ENCODE measurements around the gene TRABD2A. TPM values are rescaled to one million over a fixed set of nuclear protein-coding genes. Genes with fewer than 3 reads are reported as not detected.

TRABD2A gene
- total RNA-seq, 1 donor from 2014 or later = 1.0 TPM

DNA sequence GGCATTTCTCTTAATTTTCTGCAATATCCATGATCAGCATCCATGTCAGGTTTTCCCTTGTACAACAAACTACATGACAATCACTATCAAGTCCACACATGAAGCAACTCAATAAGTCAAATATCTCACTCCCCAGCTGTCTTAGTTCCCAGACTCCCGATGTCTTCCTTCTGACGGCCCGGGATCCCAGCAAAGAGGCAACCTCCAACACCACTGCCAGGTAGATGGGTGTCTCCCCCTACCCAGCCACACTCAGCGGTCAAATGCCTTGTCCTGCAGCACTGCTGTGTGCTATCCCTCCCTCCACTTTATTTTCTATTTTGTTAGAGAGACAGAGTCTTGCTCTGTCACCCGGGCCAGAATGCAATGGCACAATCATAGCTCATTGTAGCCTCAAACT is 23.3 kb downstream of the TRABD2A start:
- Histone ChIP-seq H3K4me1 (ENCODE audit: control insufficient read depth in 3 of 3, insufficient read depth in 3 of 3, low read length in 3 of 3) (no peaks in the 10 kb centered on the region), H3K27me3 (ENCODE audit: control insufficient read depth in 3 of 3, insufficient read depth in 3 of 3, low read length in 3 of 3) (peaks cover 0 to 7% (median 6%) of the 10 kb centered on the region in 3 donors), H3K9ac (ENCODE audit: low read depth in 1 of 3, low read length in 3 of 3) (no peak overlapping the region), H3K27ac (ENCODE audit: low read depth, low read length) (no peak overlapping the region), H3K36me3 (ENCODE audit: control insufficient read depth in 3 of 3, insufficient read depth in 3 of 3, low read length in 3 of 3) (no peaks in the 10 kb centered on the region), H3K4me3 (ENCODE audit: low read length in 3 of 3) (no peak overlapping the region), H3K9me3 (ENCODE audit: control insufficient read depth in 3 of 3, low read length in 3 of 3) (no peaks in the 10 kb centered on the region)

DNA sequence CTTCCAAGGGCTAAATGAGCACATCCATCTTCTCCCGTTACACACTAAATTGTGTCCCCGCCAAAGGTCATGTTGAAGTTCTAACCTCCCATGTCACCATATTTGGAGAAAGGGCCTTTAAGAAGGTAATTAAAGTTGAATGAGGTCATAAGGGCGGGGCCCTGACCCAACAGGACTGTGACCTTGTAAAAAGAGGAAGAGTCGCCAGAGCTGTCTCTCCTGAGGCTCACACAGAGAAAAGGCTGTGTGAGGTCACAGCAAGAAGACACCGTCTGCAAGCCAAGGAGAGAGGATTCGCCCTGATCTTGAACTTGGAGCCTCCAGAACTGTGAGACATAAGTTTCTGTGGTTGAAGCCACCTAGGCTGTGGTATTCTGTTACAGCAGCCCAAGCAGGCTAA is 24.1 kb downstream of the TRABD2A start:
- Histone ChIP-seq H3K9ac (ENCODE audit: low read depth in 1 of 3, low read length in 3 of 3) (no peak overlapping the region), H3K4me1 (ENCODE audit: control insufficient read depth in 3 of 3, insufficient read depth in 3 of 3, low read length in 3 of 3) (no peaks in the 10 kb centered on the region), H3K27me3 (ENCODE audit: control insufficient read depth in 3 of 3, insufficient read depth in 3 of 3, low read length in 3 of 3) (peaks cover 0 to 7% (median 6%) of the 10 kb centered on the region in 3 donors), H3K36me3 (ENCODE audit: control insufficient read depth in 3 of 3, insufficient read depth in 3 of 3, low read length in 3 of 3) (no peaks in the 10 kb centered on the region), H3K9me3 (ENCODE audit: control insufficient read depth in 3 of 3, low read length in 3 of 3) (peaks cover 0 to 4% (median 0%) of the 10 kb centered on the region in 3 donors), H3K4me3 (ENCODE audit: low read length in 3 of 3) (no peak overlapping the region), H3K27ac (ENCODE audit: low read depth, low read length) (no peak overlapping the region)

DNA sequence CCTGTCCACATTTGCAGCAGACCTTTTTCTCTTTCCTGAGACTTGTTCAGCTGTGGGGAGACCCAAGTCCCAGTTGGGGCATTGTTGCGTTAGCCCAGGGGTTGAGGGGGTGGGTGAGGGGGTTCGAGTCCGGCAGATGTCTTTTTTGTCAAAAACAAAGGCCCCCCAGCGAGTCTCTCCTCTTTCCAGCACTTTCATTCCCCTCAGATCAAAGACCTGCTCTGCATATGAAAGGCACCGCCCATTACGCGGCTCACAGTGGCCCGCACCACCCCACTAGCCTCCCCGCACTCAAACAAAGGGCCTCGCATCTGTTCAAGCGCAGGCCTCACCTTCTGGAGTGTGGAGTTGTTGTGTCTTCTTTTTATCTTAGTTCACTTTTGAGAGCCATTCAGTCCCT is 25.2 kb downstream of the TRABD2A start:
- H3K36me3 ChIP-seq (ENCODE audit: control insufficient read depth in 3 of 3, insufficient read depth in 3 of 3, low read length in 3 of 3) = no peaks in the 10 kb centered on the region
- H3K4me1 ChIP-seq (ENCODE audit: control insufficient read depth in 3 of 3, insufficient read depth in 3 of 3, low read length in 3 of 3) = no peaks in the 10 kb centered on the region
- H3K4me3 ChIP-seq (ENCODE audit: low read length in 3 of 3) = no peak overlapping the region
- H3K9ac ChIP-seq (ENCODE audit: low read depth in 1 of 3, low read length in 3 of 3) = no peak overlapping the region
- no peak overlapping the region for H3K27ac ChIP-seq (ENCODE audit: low read depth, low read length)
- H3K9me3 ChIP-seq (ENCODE audit: control insufficient read depth in 3 of 3, low read length in 3 of 3) = peaks cover 0 to 4% (median 0%) of the 10 kb centered on the region in 3 donors
- H3K27me3 ChIP-seq (ENCODE audit: control insufficient read depth in 3 of 3, insufficient read depth in 3 of 3, low read length in 3 of 3) = peaks cover 0 to 7% (median 2%) of the 10 kb centered on the region in 3 donors

DNA sequence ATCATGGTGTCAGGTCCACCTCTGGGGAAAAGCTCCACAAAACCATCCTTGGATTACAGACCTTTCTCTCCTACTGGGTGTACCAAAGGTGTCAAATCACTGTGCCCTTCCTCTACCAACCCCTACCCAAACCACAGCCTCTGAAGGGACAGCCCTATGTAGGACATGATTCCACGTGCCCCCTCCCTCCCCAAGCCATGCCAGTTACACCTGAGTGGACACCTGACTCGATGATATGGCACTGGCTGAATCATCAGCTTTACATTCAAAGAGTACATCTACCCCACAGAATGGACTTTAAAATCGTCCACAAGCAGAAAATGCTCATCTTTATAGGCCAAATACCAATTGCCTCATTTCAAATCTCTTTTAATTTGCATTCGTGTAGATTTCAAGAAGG is 26.0 kb downstream of the TRABD2A start:
- Histone ChIP-seq H3K9me3 (ENCODE audit: control insufficient read depth in 3 of 3, low read length in 3 of 3) (peaks cover 0 to 4% (median 0%) of the 10 kb centered on the region in 3 donors), H3K4me1 (ENCODE audit: control insufficient read depth in 3 of 3, insufficient read depth in 3 of 3, low read length in 3 of 3) (no peaks in the 10 kb centered on the region), H3K27ac (ENCODE audit: low read depth, low read length) (no peak overlapping the region), H3K36me3 (ENCODE audit: control insufficient read depth in 3 of 3, insufficient read depth in 3 of 3, low read length in 3 of 3) (no peaks in the 10 kb centered on the region), H3K4me3 (ENCODE audit: low read length in 3 of 3) (no peak overlapping the region), H3K9ac (ENCODE audit: low read depth in 1 of 3, low read length in 3 of 3) (no peak overlapping the region), H3K27me3 (ENCODE audit: control insufficient read depth in 3 of 3, insufficient read depth in 3 of 3, low read length in 3 of 3) (peaks cover 0 to 7% (median 0%) of the 10 kb centered on the region in 3 donors)

DNA sequence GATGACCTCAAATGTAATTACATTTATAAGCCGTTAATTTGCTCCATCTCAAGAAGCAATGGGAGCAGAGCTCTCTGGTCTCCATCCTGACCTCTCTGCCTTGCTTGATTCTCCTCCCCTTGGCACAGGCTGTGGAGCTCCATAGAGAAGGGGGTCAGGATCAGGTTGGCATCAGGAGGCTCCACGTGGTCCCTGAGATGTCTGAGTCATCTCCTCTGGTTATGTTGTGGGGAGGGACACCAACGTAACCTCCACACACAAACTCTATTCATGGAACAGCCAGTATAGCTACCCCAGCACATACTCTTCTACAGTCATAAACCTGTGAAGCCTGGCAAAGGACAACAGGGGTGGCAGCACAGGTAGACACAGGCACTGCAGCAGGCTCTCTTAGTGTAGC is 29.0 kb downstream of the TRABD2A start:
- no peak overlapping the region for H3K4me3 ChIP-seq (ENCODE audit: low read length in 3 of 3)
- peaks cover 0 to 4% (median 0%) of the 10 kb centered on the region in 3 donors for H3K4me1 ChIP-seq (ENCODE audit: control insufficient read depth in 3 of 3, insufficient read depth in 3 of 3, low read length in 3 of 3)
- no peak overlapping the region for H3K9ac ChIP-seq (ENCODE audit: low read depth in 1 of 3, low read length in 3 of 3)
- no peak overlapping the region for H3K27ac ChIP-seq (ENCODE audit: low read depth, low read length)
- no peaks in the 10 kb centered on the region for H3K36me3 ChIP-seq (ENCODE audit: control insufficient read depth in 3 of 3, insufficient read depth in 3 of 3, low read length in 3 of 3)
- peaks cover 0 to 4% (median 0%) of the 10 kb centered on the region in 3 donors for H3K9me3 ChIP-seq (ENCODE audit: control insufficient read depth in 3 of 3, low read length in 3 of 3)
- H3K27me3 ChIP-seq (ENCODE audit: control insufficient read depth in 3 of 3, insufficient read depth in 3 of 3, low read length in 3 of 3) = peaks cover 0 to 3% (median 0%) of the 10 kb centered on the region in 3 donors

DNA sequence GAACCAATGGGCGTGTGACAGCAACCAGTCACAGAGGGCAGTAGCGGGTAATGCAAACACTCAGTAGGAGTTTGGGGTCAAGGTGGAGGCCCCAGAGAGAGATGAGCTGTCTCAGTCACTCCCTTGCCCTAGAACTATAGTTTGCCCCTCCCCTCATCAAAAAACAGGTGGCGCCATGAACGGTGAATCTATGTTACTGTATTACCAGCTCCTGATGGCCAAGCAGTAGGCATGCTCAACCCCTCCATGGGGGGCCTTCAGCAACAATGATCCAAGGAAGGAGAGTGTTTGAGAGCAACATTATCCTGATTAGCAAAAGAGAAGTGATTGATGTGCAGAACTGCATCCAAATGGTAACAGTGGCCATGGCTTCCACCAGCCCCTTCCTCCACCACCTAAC is 30.4 kb downstream of the TRABD2A start:
- peaks cover 0 to 3% (median 0%) of the 10 kb centered on the region in 3 donors for H3K27me3 ChIP-seq (ENCODE audit: control insufficient read depth in 3 of 3, insufficient read depth in 3 of 3, low read length in 3 of 3)
- H3K36me3 ChIP-seq (ENCODE audit: control insufficient read depth in 3 of 3, insufficient read depth in 3 of 3, low read length in 3 of 3) = no peaks in the 10 kb centered on the region
- H3K4me1 ChIP-seq (ENCODE audit: control insufficient read depth in 3 of 3, insufficient read depth in 3 of 3, low read length in 3 of 3) = peaks cover 0 to 4% (median 0%) of the 10 kb centered on the region in 3 donors
- no peak overlapping the region for H3K27ac ChIP-seq (ENCODE audit: low read depth, low read length)
- H3K4me3 ChIP-seq (ENCODE audit: low read length in 3 of 3) = no peak overlapping the region
- peaks cover 0 to 4% (median 0%) of the 10 kb centered on the region in 3 donors for H3K9me3 ChIP-seq (ENCODE audit: control insufficient read depth in 3 of 3, low read length in 3 of 3)
- H3K9ac ChIP-seq (ENCODE audit: low read depth in 1 of 3, low read length in 3 of 3) = no peak overlapping the region

DNA sequence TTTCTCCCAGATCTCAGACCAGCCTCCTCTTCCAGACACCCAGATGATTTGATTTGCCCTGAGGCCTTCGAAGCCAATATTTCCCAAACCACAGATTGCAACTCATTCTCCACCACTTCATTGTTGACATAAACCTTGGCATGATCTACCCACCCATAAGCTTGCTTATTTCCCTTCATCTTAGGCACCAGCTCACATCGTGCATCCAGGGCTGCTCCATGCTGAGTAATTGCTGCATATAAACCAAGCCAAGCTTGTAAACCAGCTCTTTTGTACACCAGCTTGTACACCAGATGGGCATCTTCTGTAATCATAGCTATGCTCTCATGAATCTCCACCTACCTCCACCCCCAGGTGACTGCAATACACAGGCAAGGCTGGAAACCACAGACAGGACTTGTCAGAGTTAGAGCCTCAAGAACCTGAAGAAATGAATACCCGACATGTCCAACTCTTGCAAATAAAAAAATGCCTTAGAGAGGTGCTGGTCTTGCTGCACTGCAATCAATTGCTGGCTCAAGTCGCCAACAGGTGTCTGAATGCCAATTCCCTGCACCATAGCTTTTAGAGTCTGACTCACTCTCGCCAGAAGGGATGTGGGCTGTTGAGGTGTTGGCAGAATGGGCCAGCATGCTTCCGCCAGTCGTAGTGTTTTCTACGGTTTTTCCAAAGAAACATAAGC is 31.5 kb downstream of the TRABD2A start:
- no peak overlapping the region for H3K27ac ChIP-seq (ENCODE audit: low read depth, low read length)
- H3K4me3 ChIP-seq (ENCODE audit: low read length in 3 of 3) = no peak overlapping the region
- H3K9me3 ChIP-seq (ENCODE audit: control insufficient read depth in 3 of 3, low read length in 3 of 3) = peaks cover 0 to 4% (median 0%) of the 10 kb centered on the region in 3 donors
- H3K9ac ChIP-seq (ENCODE audit: low read depth in 1 of 3, low read length in 3 of 3) = no peak overlapping the region
- peaks cover 0 to 4% (median 0%) of the 10 kb centered on the region in 3 donors for H3K4me1 ChIP-seq (ENCODE audit: control insufficient read depth in 3 of 3, insufficient read depth in 3 of 3, low read length in 3 of 3)
- no peaks in the 10 kb centered on the region for H3K36me3 ChIP-seq (ENCODE audit: control insufficient read depth in 3 of 3, insufficient read depth in 3 of 3, low read length in 3 of 3)
- peaks cover 0 to under 1% (median 0%) of the 10 kb centered on the region in 3 donors for H3K27me3 ChIP-seq (ENCODE audit: control insufficient read depth in 3 of 3, insufficient read depth in 3 of 3, low read length in 3 of 3)

DNA sequence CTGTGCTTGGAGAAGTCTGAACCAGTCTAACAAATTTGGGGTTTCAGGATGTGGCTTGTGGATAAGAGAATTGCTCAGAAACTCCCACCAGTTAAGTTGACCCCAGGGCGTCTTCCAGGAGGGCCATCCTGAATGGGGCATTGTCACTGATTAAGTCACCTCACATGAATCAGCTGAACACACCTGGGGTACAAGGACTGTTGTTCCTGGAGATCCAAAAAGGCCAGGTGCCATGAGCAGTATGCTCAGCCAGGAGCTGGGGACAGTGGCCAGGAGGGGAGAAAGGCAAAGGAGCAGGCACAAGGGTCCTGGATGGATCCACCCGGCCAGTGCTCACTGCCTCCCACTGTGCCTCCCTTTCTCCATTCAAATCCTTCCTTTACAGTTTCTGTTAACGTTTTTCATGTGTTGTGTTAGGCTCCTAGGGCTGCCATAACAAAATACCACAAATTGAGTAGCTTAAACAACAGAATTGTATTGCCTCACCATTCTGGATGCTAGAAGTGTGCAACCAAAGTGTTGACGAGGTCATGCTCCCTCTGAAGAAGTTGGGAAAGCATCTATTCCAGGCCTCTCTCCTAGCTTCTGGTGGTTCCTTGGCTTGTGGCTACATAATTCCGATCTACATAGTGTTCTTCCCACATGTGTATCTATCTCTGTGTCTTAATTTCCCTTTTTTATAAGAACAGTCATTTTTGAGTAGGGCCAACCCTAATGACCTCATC is 33.4 kb downstream of the TRABD2A start:
- Histone ChIP-seq H3K4me3 (ENCODE audit: low read length in 3 of 3) (no peak overlapping the region), H3K27ac (ENCODE audit: low read depth, low read length) (no peak overlapping the region), H3K9me3 (ENCODE audit: control insufficient read depth in 3 of 3, low read length in 3 of 3) (peaks cover 0 to 4% (median 0%) of the 10 kb centered on the region in 3 donors), H3K9ac (ENCODE audit: low read depth in 1 of 3, low read length in 3 of 3) (no peak overlapping the region), H3K4me1 (ENCODE audit: control insufficient read depth in 3 of 3, insufficient read depth in 3 of 3, low read length in 3 of 3) (peaks cover 0 to 4% (median 0%) of the 10 kb centered on the region in 3 donors), H3K36me3 (ENCODE audit: control insufficient read depth in 3 of 3, insufficient read depth in 3 of 3, low read length in 3 of 3) (no peaks in the 10 kb centered on the region), H3K27me3 (ENCODE audit: control insufficient read depth in 3 of 3, insufficient read depth in 3 of 3, low read length in 3 of 3) (no peaks in the 10 kb centered on the region)

DNA sequence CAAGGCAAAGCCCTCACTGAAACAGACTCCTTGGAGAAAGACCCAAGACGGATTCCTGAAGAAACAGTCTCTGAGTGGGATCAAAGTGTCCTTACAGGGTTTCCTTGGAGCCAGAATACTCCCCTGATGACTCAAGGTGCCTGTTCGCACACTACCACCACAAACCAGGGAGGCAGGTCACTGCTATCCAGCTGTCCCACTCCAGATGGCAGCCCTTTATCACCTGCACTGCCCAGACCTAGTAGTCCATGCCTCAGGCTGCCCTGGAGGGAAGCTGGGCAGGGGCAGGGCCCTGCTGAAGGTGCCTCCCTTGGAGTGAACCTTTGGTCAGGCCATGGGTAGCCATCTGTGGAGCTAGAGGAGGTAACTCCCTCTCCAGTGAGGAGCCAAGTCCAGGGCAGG is 34.1 kb downstream of the TRABD2A start:
- H3K9ac ChIP-seq (ENCODE audit: low read depth in 1 of 3, low read length in 3 of 3) = no peak overlapping the region
- no peaks in the 10 kb centered on the region for H3K27me3 ChIP-seq (ENCODE audit: control insufficient read depth in 3 of 3, insufficient read depth in 3 of 3, low read length in 3 of 3)
- H3K4me3 ChIP-seq (ENCODE audit: low read length in 3 of 3) = no peak overlapping the region
- H3K27ac ChIP-seq (ENCODE audit: low read depth, low read length) = peak overlapping the region; percentile 57
- H3K36me3 ChIP-seq (ENCODE audit: control insufficient read depth in 3 of 3, insufficient read depth in 3 of 3, low read length in 3 of 3) = no peaks in the 10 kb centered on the region
- no peaks in the 10 kb centered on the region for H3K9me3 ChIP-seq (ENCODE audit: control insufficient read depth in 3 of 3, low read length in 3 of 3)
- H3K4me1 ChIP-seq (ENCODE audit: control insufficient read depth in 3 of 3, insufficient read depth in 3 of 3, low read length in 3 of 3) = peaks cover 0 to 4% (median 0%) of the 10 kb centered on the region in 3 donors

DNA sequence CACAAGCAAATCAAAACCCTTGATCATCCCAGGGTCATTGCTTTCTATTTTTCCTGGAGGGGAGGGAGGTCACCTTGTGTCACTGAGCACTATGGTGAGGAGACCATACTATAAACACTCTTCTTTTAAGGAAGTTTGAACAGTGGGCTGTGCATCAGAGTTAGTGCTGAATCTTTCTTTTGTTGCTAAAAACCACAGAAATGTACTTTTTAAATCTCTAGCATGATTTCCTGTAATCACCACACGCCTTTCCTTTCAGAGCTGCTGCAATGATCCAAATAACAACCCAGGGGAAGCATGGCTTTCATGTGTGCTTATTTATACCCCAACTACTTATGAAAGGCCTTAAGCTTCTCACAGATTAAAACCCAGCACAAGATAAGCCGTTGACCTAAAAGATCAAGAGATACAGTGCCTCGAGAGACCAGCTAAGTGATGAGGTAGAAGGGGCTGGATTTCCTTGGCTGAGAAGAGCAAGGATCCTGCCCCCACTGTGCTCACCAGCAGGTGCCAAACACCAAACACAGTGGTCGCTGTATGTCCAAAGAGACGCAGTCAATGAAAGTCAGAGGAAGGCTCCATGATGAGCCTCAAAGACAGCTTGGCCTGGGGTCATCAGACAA is 34.7 kb downstream of the TRABD2A start:
- Histone ChIP-seq H3K4me3 (ENCODE audit: low read length in 3 of 3) (no peak overlapping the region), H3K36me3 (ENCODE audit: control insufficient read depth in 3 of 3, insufficient read depth in 3 of 3, low read length in 3 of 3) (no peaks in the 10 kb centered on the region), H3K9me3 (ENCODE audit: control insufficient read depth in 3 of 3, low read length in 3 of 3) (no peaks in the 10 kb centered on the region), H3K9ac (ENCODE audit: low read depth in 1 of 3, low read length in 3 of 3) (no peak overlapping the region), H3K27ac (ENCODE audit: low read depth, low read length) (peak overlapping the region; percentile 57), H3K27me3 (ENCODE audit: control insufficient read depth in 3 of 3, insufficient read depth in 3 of 3, low read length in 3 of 3) (peaks cover 0 to 2% (median 0%) of the 10 kb centered on the region in 3 donors), H3K4me1 (ENCODE audit: control insufficient read depth in 3 of 3, insufficient read depth in 3 of 3, low read length in 3 of 3) (peaks cover 0 to 4% (median 0%) of the 10 kb centered on the region in 3 donors)

All from skeletal muscle tissue (tissue), 4 donors.